22Rv1 (cell line): ENCODE measurements around the gene SLX4.

Experiments
- CTCF ChIP-seq: fragments of 450-650 bp; IDR thresholded peaks from 2 replicates; pipeline ENCODE4 v1.5.1; 2017; ENCODE audit warnings: mild to moderate bottlenecking
- ZFX ChIP-seq: fragments of 450-650 bp; IDR thresholded peaks from 2 replicates; pipeline ENCODE4 v1.6.1; 2017; ENCODE audit warnings: antibody characterized with exemption, borderline replicate concordance

- TF ChIP-seq CTCF, result no peak
- no peak for TF ChIP-seq ZFX
Observed at GRCh38 chr16:3597226-3597625, 14.2 kb downstream of the SLX4 start.
